Measurements from ENCODE around the gene TMC8.

Gene TMC8

DNA sequence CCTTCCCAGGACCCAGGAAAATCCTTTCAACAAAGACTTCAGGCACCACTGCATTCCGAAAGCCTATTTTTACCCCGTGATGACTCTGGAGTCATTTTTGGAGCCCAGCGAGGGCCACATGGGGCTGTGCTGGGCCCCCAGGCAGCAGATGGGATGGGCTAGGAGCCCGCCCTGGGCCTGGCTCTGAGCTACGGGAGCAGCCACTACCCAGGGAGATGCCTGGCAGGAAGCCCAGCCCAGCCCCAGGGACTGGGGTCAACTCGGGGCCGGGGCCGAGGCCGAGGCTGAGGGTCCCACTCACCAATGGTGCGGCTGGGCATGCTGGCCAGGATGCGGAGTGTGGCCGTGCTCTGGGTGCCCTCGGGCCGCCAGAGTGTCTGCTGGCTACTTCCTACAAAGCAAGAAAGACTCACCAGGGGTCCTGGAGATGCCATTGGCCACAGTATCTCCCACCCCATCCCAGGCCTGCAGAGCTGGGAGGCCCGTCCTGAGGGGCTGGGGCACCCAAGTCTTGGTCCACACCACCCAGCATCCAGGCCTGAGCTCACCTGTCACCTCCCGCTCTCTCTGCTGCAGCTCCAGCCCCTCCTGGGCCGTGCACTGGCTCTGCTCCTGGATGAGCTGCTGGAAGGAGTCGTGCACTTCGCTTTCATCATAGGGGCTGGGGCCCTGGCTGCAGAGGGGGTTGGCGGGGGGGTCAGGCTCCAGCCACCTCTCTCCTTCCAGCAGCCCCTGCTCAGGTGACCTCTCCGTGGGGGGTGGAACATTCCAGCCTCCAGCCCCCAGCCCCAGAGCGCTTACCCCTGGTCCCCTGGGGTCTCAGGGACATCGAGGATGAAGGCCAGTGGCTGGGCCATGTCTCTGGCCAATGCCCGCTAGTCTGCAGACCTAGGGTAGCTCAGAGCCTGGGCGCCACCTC, 4.3 kb upstream of the TMC8 start:
- Histone ChIP-seq H3K27me3 (ENCODE audit: insufficient read depth, low read length) (no peaks in the 10 kb centered on the region), H3K4me1 (ENCODE audit: insufficient read depth, low read length, severe bottlenecking) (peaks cover 80% of the 10 kb centered on the region), H3K9me3 (ENCODE audit: low read length) (no peaks in the 10 kb centered on the region), H3K27ac (ENCODE audit: low read depth, low read length, poor library complexity, severe bottlenecking) (peak overlapping the region; percentile 88), H3K4me2 (ENCODE audit: low read length) (peak overlapping the region; percentile 60), H3K9me2 (ENCODE audit: low read depth, low read length) (no peaks in the 10 kb centered on the region), H4K20me1 (ENCODE audit: insufficient read depth, low read length) (no peaks in the 10 kb centered on the region), H3K79me2 (ENCODE audit: insufficient read depth, low read length) (no peaks in the 10 kb centered on the region), H2AFZ (ENCODE audit: low read length) (no peak overlapping the region), H3F3A (ENCODE audit: insufficient read depth, low read length) (no peaks in the 10 kb centered on the region), H3K36me3 (ENCODE audit: insufficient read depth, low read length) (peaks cover 27% of the 10 kb centered on the region), H3K4me3 (ENCODE audit: low read depth, low read length, poor library complexity, severe bottlenecking) (peak overlapping the region; percentile 74), H3K9ac (ENCODE audit: low read length) (peak overlapping the region; percentile 80)
- TF ChIP-seq, protein P1, sequence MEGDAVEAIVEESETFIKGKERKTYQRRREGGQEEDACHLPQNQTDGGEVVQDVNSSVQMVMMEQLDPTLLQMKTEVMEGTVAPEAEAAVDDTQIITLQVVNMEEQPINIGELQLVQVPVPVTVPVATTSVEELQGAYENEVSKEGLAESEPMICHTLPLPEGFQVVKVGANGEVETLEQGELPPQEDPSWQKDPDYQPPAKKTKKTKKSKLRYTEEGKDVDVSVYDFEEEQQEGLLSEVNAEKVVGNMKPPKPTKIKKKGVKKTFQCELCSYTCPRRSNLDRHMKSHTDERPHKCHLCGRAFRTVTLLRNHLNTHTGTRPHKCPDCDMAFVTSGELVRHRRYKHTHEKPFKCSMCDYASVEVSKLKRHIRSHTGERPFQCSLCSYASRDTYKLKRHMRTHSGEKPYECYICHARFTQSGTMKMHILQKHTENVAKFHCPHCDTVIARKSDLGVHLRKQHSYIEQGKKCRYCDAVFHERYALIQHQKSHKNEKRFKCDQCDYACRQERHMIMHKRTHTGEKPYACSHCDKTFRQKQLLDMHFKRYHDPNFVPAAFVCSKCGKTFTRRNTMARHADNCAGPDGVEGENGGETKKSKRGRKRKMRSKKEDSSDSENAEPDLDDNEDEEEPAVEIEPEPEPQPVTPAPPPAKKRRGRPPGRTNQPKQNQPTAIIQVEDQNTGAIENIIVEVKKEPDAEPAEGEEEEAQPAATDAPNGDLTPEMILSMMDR (IDR thresholded peaks at IDR 0.05; ENCODE audit: low read length): no peak
- no peak for TF ChIP-seq EZH2 (IDR thresholded peaks at IDR 0.05; ENCODE audit: borderline replicate concordance, low read length)

DNA sequence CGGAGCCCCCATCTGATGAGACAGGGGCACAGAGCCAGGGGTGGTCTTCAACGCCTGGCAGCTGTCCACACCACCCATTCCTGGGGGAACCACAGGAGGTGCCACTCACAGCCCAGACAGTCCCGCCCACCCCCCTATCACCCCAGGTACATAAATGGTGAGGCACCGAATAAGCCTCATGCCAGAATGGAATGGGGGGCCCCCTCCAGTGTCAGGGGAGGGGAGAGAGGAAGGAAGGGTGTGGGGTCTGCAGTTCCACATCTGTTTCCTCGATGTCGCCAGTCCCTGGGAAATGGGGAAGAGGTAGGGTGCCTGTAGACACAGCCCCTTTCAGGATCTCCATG, 3.7 kb upstream of the TMC8 start:
- peak overlapping the region; percentile 74 for H3K4me3 ChIP-seq (ENCODE audit: low read depth, low read length, poor library complexity, severe bottlenecking)
- H3K4me2 ChIP-seq (ENCODE audit: low read length): peak overlapping the region; percentile 60
- H3K79me2 ChIP-seq (ENCODE audit: insufficient read depth, low read length): no peaks in the 10 kb centered on the region
- peaks cover 77% of the 10 kb centered on the region for H3K4me1 ChIP-seq (ENCODE audit: insufficient read depth, low read length, severe bottlenecking)
- no peaks in the 10 kb centered on the region for H3K9me3 ChIP-seq (ENCODE audit: low read length)
- H4K20me1 ChIP-seq (ENCODE audit: insufficient read depth, low read length): no peaks in the 10 kb centered on the region
- H3K9ac ChIP-seq (ENCODE audit: low read length): peak overlapping the region; percentile 80
- no peak for TF ChIP-seq EZH2 (IDR thresholded peaks at IDR 0.05; ENCODE audit: borderline replicate concordance, low read length)
- TF ChIP-seq, protein P1 (IDR thresholded peaks at IDR 0.05; ENCODE audit: low read length): no peak
- no peak overlapping the region for H2AFZ ChIP-seq (ENCODE audit: low read length)
- H3K9me2 ChIP-seq (ENCODE audit: low read depth, low read length): no peaks in the 10 kb centered on the region
- H3F3A ChIP-seq (ENCODE audit: insufficient read depth, low read length): no peaks in the 10 kb centered on the region
- peaks cover 23% of the 10 kb centered on the region for H3K36me3 ChIP-seq (ENCODE audit: insufficient read depth, low read length)
- no peaks in the 10 kb centered on the region for H3K27me3 ChIP-seq (ENCODE audit: insufficient read depth, low read length)
- H3K27ac ChIP-seq (ENCODE audit: low read depth, low read length, poor library complexity, severe bottlenecking): peak overlapping the region; percentile 88

DNA sequence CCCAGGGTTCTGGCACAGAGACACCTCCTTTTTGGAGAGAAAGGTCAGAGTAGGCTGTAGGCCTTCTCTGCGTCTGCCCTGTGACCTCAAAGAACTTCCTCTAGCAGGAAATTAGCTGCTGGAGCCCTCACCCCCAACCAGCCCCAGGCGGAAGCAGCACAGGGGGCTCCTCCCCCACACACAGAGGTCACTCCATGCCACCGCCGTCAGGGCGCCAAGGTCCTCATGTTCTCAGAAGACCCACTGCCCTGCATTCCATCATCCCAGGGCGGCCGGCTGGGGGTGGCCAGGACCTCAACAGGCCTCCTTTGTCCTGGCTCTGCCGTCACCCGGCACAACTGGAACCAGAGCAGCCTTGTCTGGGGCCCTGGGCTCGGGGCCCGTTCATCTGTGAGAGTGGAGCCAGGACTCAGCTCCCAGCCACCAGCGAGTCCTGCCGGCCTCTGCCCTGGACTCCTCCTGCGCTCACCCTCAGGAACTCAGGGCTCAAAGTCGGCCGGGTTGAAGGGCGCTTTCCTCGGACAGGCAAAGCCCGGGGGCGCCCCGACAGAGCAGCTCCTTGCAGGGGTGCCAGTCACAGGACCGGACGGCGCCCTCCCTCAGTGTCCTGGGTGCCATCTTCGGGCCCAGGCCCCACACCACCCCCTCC, 3.2 kb upstream of the TMC8 start:
- Histone ChIP-seq H2AFZ (ENCODE audit: low read length) (no peak overlapping the region), H3K36me3 (ENCODE audit: insufficient read depth, low read length) (peaks cover 18% of the 10 kb centered on the region), H3F3A (ENCODE audit: insufficient read depth, low read length) (no peaks in the 10 kb centered on the region), H3K9me2 (ENCODE audit: low read depth, low read length) (no peaks in the 10 kb centered on the region), H3K9ac (ENCODE audit: low read length) (peak overlapping the region; percentile 80), H3K4me3 (ENCODE audit: low read depth, low read length, poor library complexity, severe bottlenecking) (peak overlapping the region; percentile 74), H3K4me1 (ENCODE audit: insufficient read depth, low read length, severe bottlenecking) (peaks cover 77% of the 10 kb centered on the region), H4K20me1 (ENCODE audit: insufficient read depth, low read length) (no peaks in the 10 kb centered on the region), H3K27me3 (ENCODE audit: insufficient read depth, low read length) (no peaks in the 10 kb centered on the region), H3K4me2 (ENCODE audit: low read length) (peak overlapping the region; percentile 60), H3K9me3 (ENCODE audit: low read length) (no peaks in the 10 kb centered on the region), H3K79me2 (ENCODE audit: insufficient read depth, low read length) (no peaks in the 10 kb centered on the region), H3K27ac (ENCODE audit: low read depth, low read length, poor library complexity, severe bottlenecking) (peak overlapping the region; percentile 88)
- TF ChIP-seq EZH2 (IDR thresholded peaks at IDR 0.05; ENCODE audit: borderline replicate concordance, low read length): no peak
- TF ChIP-seq, protein P1 (IDR thresholded peaks at IDR 0.05; ENCODE audit: low read length): no peak

All from OCI-LY1 (cell line).